ENCODE data around the gene ALKAL2. TPM values are rescaled to one million over a fixed set of nuclear protein-coding genes. Genes with fewer than 3 reads are reported as not detected.
"Not testable (repeated sequence)": the region's sequence is repeated elsewhere in the genome, so short reads cannot be mapped to it uniquely, and the experiment has no call there.

Gene ALKAL2
- polyA plus RNA-seq (ENCODE audit: insufficient read length in 3 of 3) = 1 to 10 TPM; 4.4 to 5.9 (median 5.4) TPM

- DNase-seq (ENCODE audit: low read depth in 3 of 3, low spot score in 2 of 3) = no peak
Measured at GRCh38 chr2:287911-288757, at the start of gene ALKAL2. ALKAL2 (minus strand) TSS chr2:288091; CDS start chr2:287835, 256 bp downstream.

GRCh38 chr2:336949-337348, 49.1 kb upstream of the ALKAL2 start:
- not testable (repeated sequence) for DNase-seq (ENCODE audit: low read depth in 3 of 3, low spot score in 2 of 3)

- DNase-seq (ENCODE audit: low read depth in 3 of 3, low spot score in 2 of 3) = no peak
Measured at GRCh38 chr2:336360-336759, 48.5 kb upstream of the ALKAL2 start.

- DNase-seq (ENCODE audit: low read depth in 3 of 3, low spot score in 2 of 3) = no peak
Measured at GRCh38 chr2:332592-332991, 44.7 kb upstream of the ALKAL2 start.

GRCh38 chr2:328761-329160, 40.9 kb upstream of the ALKAL2 start:
- no peak for DNase-seq (ENCODE audit: low read depth in 3 of 3, low spot score in 2 of 3)

GRCh38 chr2:323035-323434, 35.1 kb upstream of the ALKAL2 start:
- no peak for DNase-seq (ENCODE audit: low read depth in 3 of 3, low spot score in 2 of 3)

- no peak for DNase-seq (ENCODE audit: low read depth in 3 of 3, low spot score in 2 of 3)
Measured at GRCh38 chr2:322326-322725, 34.4 kb upstream of the ALKAL2 start.

- DNase-seq (ENCODE audit: low read depth in 3 of 3, low spot score in 2 of 3) = no peak
Measured at GRCh38 chr2:320561-320960, 32.7 kb upstream of the ALKAL2 start.

- no peak for DNase-seq (ENCODE audit: low read depth in 3 of 3, low spot score in 2 of 3)
Measured at GRCh38 chr2:319059-319600, 31.2 kb upstream of the ALKAL2 start.

- no peak for DNase-seq (ENCODE audit: low read depth in 3 of 3, low spot score in 2 of 3)
Measured at GRCh38 chr2:317501-318424, 29.9 kb upstream of the ALKAL2 start.

GRCh38 chr2:316381-316780, 28.5 kb upstream of the ALKAL2 start:
- no peak for DNase-seq (ENCODE audit: low read depth in 3 of 3, low spot score in 2 of 3)

GRCh38 chr2:315925-316324, 28.0 kb upstream of the ALKAL2 start:
- not testable (repeated sequence) for DNase-seq (ENCODE audit: low read depth in 3 of 3, low spot score in 2 of 3)

- no peak for DNase-seq (ENCODE audit: low read depth in 3 of 3, low spot score in 2 of 3)
Measured at GRCh38 chr2:314561-315336, 26.9 kb upstream of the ALKAL2 start.

GRCh38 chr2:313991-314390, 26.1 kb upstream of the ALKAL2 start:
- DNase-seq (ENCODE audit: low read depth in 3 of 3, low spot score in 2 of 3) = no peak

GRCh38 chr2:310994-311393, 23.1 kb upstream of the ALKAL2 start:
- DNase-seq (ENCODE audit: low read depth in 3 of 3, low spot score in 2 of 3) = no peak

- no peak for DNase-seq (ENCODE audit: low read depth in 3 of 3, low spot score in 2 of 3)
Measured at GRCh38 chr2:309954-310510, 22.1 kb upstream of the ALKAL2 start.

GRCh38 chr2:309148-309953, 21.5 kb upstream of the ALKAL2 start:
- no peak for DNase-seq (ENCODE audit: low read depth in 3 of 3, low spot score in 2 of 3)

- no peak for DNase-seq (ENCODE audit: low read depth in 3 of 3, low spot score in 2 of 3)
Measured at GRCh38 chr2:305366-305765, 17.5 kb upstream of the ALKAL2 start.

GRCh38 chr2:296354-296753, 8.5 kb upstream of the ALKAL2 start:
- DNase-seq (ENCODE audit: low read depth in 3 of 3, low spot score in 2 of 3) = no peak

Data from right renal cortex interstitium (tissue), 3 donors.